Measurements from ENCODE around the gene PGS1.

The PGS1 gene

GRCh38 chr17:78473951-78474613, 95.6 kb downstream of the PGS1 start:
- no peak for DNase-seq (ENCODE audit: low read depth in 2 of 2)
